ES-I3 (cell line): ENCODE results near the gene IQGAP2.
"Not testable (repeated sequence)": the region's sequence is repeated elsewhere in the genome, so short reads cannot be mapped to it uniquely, and the experiment has no call there.

Experiments used
- H3K36me3 ChIP-seq: 2 replicates; pipeline ENCODE4 v1.6.1; 2013; ENCODE audit warnings: mild to moderate bottlenecking, low read length, control low read depth, moderate library complexity; ENCODE audit not compliant: insufficient read depth
- H3K4me1 ChIP-seq: 2 replicates; pipeline ENCODE4 v1.6.1; 2013; ENCODE audit warnings: mild to moderate bottlenecking, control low read depth, low read length; ENCODE audit not compliant: insufficient read depth
- H3K9ac ChIP-seq: 2 replicates; pipeline ENCODE4 v1.6.1; 2013; ENCODE audit warnings: low read depth, mild to moderate bottlenecking, low read length, moderate library complexity
- H3K9me3 ChIP-seq: 2 replicates; pipeline ENCODE4 v1.6.1; 2013; ENCODE audit warnings: mild to moderate bottlenecking, low read length, moderate library complexity; ENCODE audit not compliant: control insufficient read depth, insufficient read depth

Gene IQGAP2

GRCh38 chr5:76723906-76724305 lies 320.8 kb downstream of the IQGAP2 start:
- no peaks in the 10 kb centered on the region for H3K36me3 ChIP-seq
- H3K4me1 ChIP-seq, result peaks cover 8% of the 10 kb centered on the region; the same call in 1 of the 2 replicates
- no peak overlapping the region for H3K9ac ChIP-seq
- no peaks in the 10 kb centered on the region for H3K9me3 ChIP-seq

DNA sequence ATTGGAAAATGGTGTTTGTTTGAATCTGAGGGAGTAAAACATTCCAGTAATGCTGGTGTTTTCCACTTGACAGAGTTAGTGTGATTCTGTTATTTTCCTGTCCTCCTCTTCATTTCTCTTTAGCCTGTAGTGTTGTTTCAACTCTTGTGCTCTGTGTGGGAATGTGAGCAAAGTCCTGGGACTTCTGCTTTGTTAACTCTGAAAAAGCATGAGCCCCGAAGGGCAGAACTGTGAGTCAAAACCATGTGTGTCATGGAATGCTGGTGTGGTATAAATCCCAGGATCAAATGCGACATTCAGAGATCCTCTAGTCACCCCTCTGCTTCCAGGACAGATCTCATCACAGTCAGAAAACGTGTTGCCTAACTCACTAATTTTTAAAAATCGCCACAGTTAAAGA lies 321.8 kb downstream of the IQGAP2 start:
- H3K9me3 ChIP-seq, result no peaks in the 10 kb centered on the region
- no peak overlapping the region for H3K9ac ChIP-seq
- peaks cover 8% of the 10 kb centered on the region; the same call in 1 of the 2 replicates for H3K4me1 ChIP-seq
- H3K36me3 ChIP-seq, result peaks cover under 1% of the 10 kb centered on the region; the same call in 1 of the 2 replicates

DNA sequence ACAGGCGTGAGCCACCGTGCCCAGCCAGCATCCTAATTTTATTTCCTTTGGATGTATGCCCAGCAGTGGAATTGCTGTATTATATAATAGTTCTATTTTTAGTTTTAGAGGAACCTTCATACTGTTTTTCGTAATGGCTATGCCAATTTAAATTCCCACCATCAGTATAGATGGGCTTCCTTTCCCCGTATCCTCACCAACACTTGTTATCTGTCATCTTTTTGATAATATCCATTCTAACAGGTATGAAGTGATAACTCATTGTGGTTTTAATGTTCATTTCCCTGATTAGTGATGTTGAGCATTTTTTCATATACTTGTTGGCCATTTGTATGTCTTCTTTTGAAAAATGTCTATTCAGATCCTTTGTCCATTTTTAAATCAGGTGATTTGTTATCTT lies 325.9 kb downstream of the IQGAP2 start:
- Histone ChIP-seq H3K9ac (no peak overlapping the region), H3K36me3 (peaks cover 10% of the 10 kb centered on the region), H3K9me3 (no peaks in the 10 kb centered on the region; the same call in 1 of the 2 replicates), H3K4me1 (peaks cover 8% of the 10 kb centered on the region; the same call in 1 of the 2 replicates)

DNA sequence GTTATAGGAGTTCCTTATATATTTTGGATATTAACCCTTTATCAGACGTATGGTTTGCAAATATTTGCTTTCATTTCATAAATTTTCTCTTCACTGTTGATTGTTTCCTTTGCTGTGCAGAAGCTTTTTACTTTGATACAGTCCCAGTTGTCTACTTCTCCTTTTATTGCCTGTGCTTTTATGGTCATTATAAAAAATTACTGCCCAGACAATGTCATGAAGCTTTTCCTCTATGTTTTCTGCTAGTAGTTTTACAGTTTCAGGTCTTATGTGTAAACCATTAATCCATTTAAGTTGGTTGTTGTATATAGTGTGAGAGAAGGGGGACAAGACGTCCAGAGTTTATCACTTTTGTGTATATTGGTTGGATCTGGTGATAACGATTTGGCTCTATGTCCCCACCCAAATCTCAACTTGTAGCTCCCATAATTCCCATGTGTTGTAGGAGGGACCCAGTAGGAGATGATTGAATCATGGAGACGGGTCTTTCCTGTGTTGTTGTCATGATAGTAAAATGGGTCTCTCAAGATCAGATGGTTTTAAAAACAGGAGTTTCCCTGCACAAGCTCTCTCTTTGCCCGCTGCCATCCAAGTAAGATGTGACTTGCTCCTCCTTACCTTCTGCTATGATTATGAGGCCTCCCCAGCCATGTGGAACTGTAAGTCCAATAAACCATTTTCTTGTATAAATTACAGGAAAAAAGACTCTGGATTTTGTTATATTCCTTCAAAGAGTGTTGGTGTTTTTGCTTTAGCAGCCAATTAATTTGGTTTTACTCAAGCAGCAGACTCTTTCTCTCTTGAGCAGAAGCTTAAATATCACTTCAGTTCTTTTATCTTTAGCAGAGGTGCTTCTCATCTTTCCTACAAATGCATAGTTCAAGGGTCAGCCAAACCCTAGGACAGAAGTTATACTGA lies 326.5 kb downstream of the IQGAP2 start:
- no peaks in the 10 kb centered on the region; the same call in 1 of the 2 replicates for H3K9me3 ChIP-seq
- peaks cover 10% of the 10 kb centered on the region for H3K36me3 ChIP-seq
- H3K4me1 ChIP-seq, result peaks cover 5% of the 10 kb centered on the region; the same call in 1 of the 2 replicates
- H3K9ac ChIP-seq, result no peak overlapping the region

DNA sequence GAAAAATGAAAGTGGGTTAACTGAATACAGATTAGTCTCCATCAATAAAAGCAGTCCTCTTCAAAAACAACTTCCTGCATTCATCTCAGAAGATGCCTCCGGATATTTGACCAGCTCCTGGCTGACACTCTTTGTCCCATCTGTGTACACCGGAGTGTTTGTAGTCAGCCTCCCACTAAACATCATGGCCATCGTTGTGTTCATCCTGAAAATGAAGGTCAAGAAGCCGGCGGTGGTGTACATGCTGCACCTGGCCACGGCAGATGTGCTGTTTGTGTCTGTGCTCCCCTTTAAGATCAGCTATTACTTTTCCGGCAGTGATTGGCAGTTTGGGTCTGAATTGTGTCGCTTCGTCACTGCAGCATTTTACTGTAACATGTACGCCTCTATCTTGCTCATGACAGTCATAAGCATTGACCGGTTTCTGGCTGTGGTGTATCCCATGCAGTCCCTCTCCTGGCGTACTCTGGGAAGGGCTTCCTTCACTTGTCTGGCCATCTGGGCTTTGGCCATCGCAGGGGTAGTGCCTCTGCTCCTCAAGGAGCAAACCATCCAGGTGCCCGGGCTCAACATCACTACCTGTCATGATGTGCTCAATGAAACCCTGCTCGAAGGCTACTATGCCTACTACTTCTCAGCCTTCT lies 329.4 kb downstream of the IQGAP2 start:
- Histone ChIP-seq H3K36me3 (peaks cover 10% of the 10 kb centered on the region), H3K9me3 (no peaks in the 10 kb centered on the region; the same call in 1 of the 2 replicates), H3K9ac (no peak overlapping the region), H3K4me1 (no peaks in the 10 kb centered on the region)

DNA sequence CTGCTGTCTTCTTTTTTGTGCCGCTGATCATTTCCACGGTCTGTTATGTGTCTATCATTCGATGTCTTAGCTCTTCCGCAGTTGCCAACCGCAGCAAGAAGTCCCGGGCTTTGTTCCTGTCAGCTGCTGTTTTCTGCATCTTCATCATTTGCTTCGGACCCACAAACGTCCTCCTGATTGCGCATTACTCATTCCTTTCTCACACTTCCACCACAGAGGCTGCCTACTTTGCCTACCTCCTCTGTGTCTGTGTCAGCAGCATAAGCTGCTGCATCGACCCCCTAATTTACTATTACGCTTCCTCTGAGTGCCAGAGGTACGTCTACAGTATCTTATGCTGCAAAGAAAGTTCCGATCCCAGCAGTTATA lies 329.9 kb downstream of the IQGAP2 start:
- no peaks in the 10 kb centered on the region for H3K4me1 ChIP-seq

DNA sequence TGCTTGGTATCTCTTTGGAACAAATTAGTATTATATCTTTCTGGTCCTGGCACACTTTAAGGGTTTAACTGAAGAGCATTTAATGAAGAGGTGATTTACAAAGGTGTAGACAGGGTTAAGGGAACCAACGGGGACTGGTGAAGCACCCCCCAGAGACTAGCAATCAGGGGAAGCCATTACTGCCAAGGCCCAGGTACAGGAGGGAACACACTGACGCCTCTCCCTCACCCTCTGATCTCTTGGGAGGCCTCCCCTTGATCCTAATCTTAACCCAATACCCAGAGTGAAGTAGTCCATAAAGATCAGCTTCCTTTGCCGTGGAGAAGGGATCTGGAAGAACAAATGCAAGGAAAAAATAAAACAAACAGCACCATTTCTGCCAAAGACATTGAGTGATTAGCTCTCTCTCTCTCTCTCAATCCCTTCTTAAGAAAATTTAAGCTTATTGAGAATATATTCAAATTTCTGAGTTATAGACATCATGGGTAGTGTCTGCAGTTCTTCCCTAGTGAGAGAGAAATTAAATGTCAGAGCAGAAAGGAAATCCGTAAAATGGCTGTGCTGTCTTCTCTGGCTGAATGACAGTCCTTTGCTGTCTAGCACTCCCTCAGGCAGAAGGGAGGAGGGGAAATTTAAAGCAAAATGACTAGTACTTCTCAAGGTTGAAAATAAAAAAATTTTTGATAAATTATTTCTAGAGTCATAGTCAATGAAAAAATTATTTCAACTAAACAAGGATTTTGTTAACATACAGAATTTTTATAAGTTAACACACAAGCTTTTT lies 332.9 kb downstream of the IQGAP2 start:
- Histone ChIP-seq H3K9ac (no peak overlapping the region), H3K4me1 (no peaks in the 10 kb centered on the region; the same call in 1 of the 2 replicates), H3K36me3 (peaks cover 4% of the 10 kb centered on the region; the same call in 1 of the 2 replicates), H3K9me3 (no peaks in the 10 kb centered on the region)

More for the DNA sequence above, 329.9 kb downstream of the IQGAP2 start:
- peaks cover 10% of the 10 kb centered on the region for H3K36me3 ChIP-seq
- H3K9ac ChIP-seq, result no peak overlapping the region
- H3K9me3 ChIP-seq, result no peaks in the 10 kb centered on the region; the same call in 1 of the 2 replicates

DNA sequence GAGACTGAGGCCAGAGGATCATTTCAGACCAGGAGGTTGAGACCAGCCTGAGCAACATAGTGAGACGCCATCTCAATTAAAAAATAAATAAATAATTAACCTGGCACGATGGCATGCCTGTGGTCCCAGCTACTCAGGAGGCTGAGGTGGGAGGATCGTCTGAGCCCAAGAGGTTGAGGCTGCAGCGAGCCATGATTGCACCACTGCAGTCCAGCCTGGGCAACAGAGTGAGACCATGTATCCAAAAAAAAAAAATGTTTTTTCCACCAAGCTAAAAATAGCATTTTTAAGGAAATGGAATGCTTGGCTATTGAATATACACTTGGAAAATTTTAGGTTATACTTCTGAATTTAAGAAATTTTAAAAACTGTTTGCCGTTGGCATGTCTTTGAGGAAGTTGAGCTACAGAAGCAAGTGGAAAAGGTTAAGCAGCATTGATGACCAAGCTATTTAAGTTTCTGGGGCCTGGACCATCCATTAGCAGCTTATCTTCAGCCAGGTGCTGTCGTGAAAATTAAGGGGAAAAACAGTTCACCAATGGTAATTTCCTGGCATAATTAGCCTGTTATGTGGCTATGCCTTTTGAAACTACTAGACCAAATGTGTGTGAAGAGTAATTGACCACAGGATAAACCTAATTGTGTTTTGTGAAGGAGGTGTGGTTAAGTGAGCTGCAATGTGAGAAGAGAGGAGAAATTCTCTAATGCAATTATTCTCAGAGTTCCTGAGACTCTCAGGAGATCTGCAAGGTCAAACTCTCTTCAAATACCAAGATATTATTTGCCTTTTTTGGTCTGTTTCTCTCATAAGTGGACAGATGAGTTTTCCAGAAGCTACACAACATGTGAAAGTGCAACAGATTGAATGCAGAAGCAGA lies 333.8 kb downstream of the IQGAP2 start:
- Histone ChIP-seq H3K4me1 (no peaks in the 10 kb centered on the region; the same call in 1 of the 2 replicates), H3K36me3 (peaks cover 4% of the 10 kb centered on the region; the same call in 1 of the 2 replicates), H3K9ac (no peak overlapping the region), H3K9me3 (no peaks in the 10 kb centered on the region)

DNA sequence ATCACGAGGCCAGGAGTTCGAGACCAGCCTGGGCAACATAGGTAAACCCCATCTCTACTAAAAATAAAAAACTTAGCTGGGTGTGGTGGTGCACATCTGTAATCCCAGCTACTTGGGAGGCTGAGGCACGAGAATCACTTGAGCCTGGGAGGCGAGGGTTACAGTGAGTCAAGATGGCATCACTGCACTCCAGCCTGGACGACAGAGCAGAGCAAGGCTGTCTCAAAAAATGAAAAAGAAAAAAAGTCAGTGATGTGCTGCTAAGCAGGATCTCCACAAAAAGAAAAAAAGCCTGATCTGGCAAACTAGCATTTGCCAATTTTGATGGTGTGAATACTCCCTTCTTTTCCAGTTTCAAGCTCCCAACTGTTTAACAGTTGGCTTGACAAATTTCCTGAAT lies 334.8 kb downstream of the IQGAP2 start:
- H3K36me3 ChIP-seq, result peaks cover 4% of the 10 kb centered on the region; the same call in 1 of the 2 replicates
- no peak overlapping the region for H3K9ac ChIP-seq
- H3K9me3 ChIP-seq, result no peaks in the 10 kb centered on the region
- peaks cover 4% of the 10 kb centered on the region; the same call in 1 of the 2 replicates for H3K4me1 ChIP-seq

GRCh38 chr5:76741506-76741905 lies 338.4 kb downstream of the IQGAP2 start:
- H3K9ac ChIP-seq, H3K36me3 ChIP-seq, H3K9me3 ChIP-seq, H3K4me1 ChIP-seq: not testable (repeated sequence)

GRCh38 chr5:76742583-76742982 lies 339.5 kb downstream of the IQGAP2 start:
- Histone ChIP-seq H3K36me3 (no peaks in the 10 kb centered on the region), H3K9ac (no peak overlapping the region), H3K9me3 (no peaks in the 10 kb centered on the region), H3K4me1 (peaks cover 5% of the 10 kb centered on the region; the same call in 1 of the 2 replicates)

- Histone ChIP-seq H3K4me1 (peaks cover 5% of the 10 kb centered on the region; the same call in 1 of the 2 replicates), H3K9ac (no peak overlapping the region), H3K9me3 (no peaks in the 10 kb centered on the region), H3K36me3 (no peaks in the 10 kb centered on the region)
Observed at GRCh38 chr5:76744632-76745031, 341.5 kb downstream of the IQGAP2 start.

DNA sequence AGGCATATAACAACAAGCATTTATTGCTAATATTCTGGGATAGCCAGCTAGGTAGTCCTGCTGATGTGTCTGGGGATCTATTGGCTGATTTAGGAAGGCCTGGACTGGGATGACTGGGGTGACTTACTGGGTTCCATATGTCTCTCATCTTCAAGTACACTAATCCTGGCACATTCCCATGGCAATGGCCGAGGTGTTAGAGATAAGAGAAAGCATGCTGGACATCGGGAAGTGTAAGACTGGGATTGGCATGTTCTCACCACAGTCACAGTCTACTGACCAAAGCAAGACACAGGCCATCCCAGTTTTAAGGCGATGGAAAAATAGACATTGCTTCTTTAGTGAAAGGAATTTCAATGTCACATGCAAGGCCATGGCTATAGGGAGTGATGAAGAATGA lies 342.6 kb downstream of the IQGAP2 start:
- no peak overlapping the region for H3K9ac ChIP-seq
- no peaks in the 10 kb centered on the region for H3K9me3 ChIP-seq
- H3K4me1 ChIP-seq, result peaks cover 5% of the 10 kb centered on the region; the same call in 1 of the 2 replicates
- H3K36me3 ChIP-seq, result no peaks in the 10 kb centered on the region
